Stimulated activated effector memory CD8-positive, alpha-beta T cell treated with anti-CD3 and anti-CD28 coated beads, Interleukin-12 subunit alpha, Interleukin-12 subunit beta, amount 100 ng/mL, for 72 hours (primary cell): ENCODE results near the gene RAVER1.
"Not testable (repeated sequence)": the region's sequence is repeated elsewhere in the genome, so short reads cannot be mapped to it uniquely, and the experiment has no call there.

Experiments used
- ATAC-seq: fragments of 150-1000 bp; cut with Tn5 transposase; 2 replicates; pipeline ENCODE4 v1.10.0; 2021
- DNase-seq, 2 donors: peaks; one replicate each; pipeline ENCODE4 v3.0.0; 2021 to 2022; ENCODE audit warnings: low spot score in 2 of 2
- H3K27ac Mint-ChIP-seq: one replicate; pipeline ENCODE4 v1.8.0; 2022; ENCODE audit warnings: mild to moderate bottlenecking, mixed read lengths
- H3K36me3 Mint-ChIP-seq: one replicate; pipeline ENCODE4 v1.8.0; 2022; ENCODE audit warnings: mild to moderate bottlenecking, mixed read lengths
- H3K4me1 Mint-ChIP-seq: one replicate; pipeline ENCODE4 v1.8.0; 2022; ENCODE audit warnings: mixed read lengths
- H3K4me3 Mint-ChIP-seq: one replicate; pipeline ENCODE4 v1.8.0; 2022; ENCODE audit warnings: mild to moderate bottlenecking, mixed read lengths
- H3K9me3 Mint-ChIP-seq: one replicate; pipeline ENCODE4 v1.8.0; 2022; ENCODE audit warnings: mixed read lengths

The RAVER1 gene

GRCh38 chr19:10362259-10362658 lies 28.9 kb upstream of the RAVER1 start:
- no peak for DNase-seq
- Mint-ChIP-seq H3K36me3 (peaks cover 99% of the 10 kb centered on the region), H3K4me1 (peaks cover 7% of the 10 kb centered on the region), H3K27ac (no peak overlapping the region), H3K4me3 (no peak overlapping the region), H3K9me3 (no peaks in the 10 kb centered on the region)
- ATAC-seq: no peak

GRCh38 chr19:10361569-10362011 lies 28.3 kb upstream of the RAVER1 start:
- Mint-ChIP-seq H3K4me3 (no peak overlapping the region), H3K4me1 (peaks cover 7% of the 10 kb centered on the region)

GRCh38 chr19:10356431-10356830 lies 23.1 kb upstream of the RAVER1 start:
- Mint-ChIP-seq H3K27ac (no peak overlapping the region), H3K4me3 (no peak overlapping the region), H3K4me1 (peaks cover 7% of the 10 kb centered on the region), H3K36me3 (peaks cover 99% of the 10 kb centered on the region), H3K9me3 (no peaks in the 10 kb centered on the region)
- DNase-seq (no peak), ATAC-seq (peak; percentile 29)

More at GRCh38 chr19:10361569-10362011, 28.3 kb upstream of the RAVER1 start:
- H3K27ac Mint-ChIP-seq: peak overlapping the region; percentile 67
- DNase-seq (no peak), ATAC-seq (no peak)
- H3K36me3 Mint-ChIP-seq: peaks cover 99% of the 10 kb centered on the region
- no peaks in the 10 kb centered on the region for H3K9me3 Mint-ChIP-seq

GRCh38 chr19:10353793-10354391 lies 20.6 kb upstream of the RAVER1 start:
- Mint-ChIP-seq H3K36me3 (peaks cover 92% of the 10 kb centered on the region), H3K4me3 (no peak overlapping the region), H3K4me1 (no peaks in the 10 kb centered on the region), H3K9me3 (no peaks in the 10 kb centered on the region), H3K27ac (no peak overlapping the region)
- peak; percentile 63 for ATAC-seq
- peak; percentile 28 to 63 for DNase-seq

GRCh38 chr19:10352764-10353671 lies 19.7 kb upstream of the RAVER1 start:
- DNase-seq (no peak), ATAC-seq (peak; percentile 35)
- Mint-ChIP-seq H3K4me3 (no peak overlapping the region), H3K4me1 (no peaks in the 10 kb centered on the region), H3K9me3 (no peaks in the 10 kb centered on the region), H3K27ac (no peak overlapping the region), H3K36me3 (peaks cover 83% of the 10 kb centered on the region)

GRCh38 chr19:10346509-10346908 lies 13.2 kb upstream of the RAVER1 start:
- Mint-ChIP-seq H3K4me3 (no peak overlapping the region), H3K9me3 (no peaks in the 10 kb centered on the region), H3K36me3 (peaks cover 18% of the 10 kb centered on the region), H3K4me1 (no peaks in the 10 kb centered on the region), H3K27ac (no peak overlapping the region)
- ATAC-seq (no peak), DNase-seq (no peak)

- no peak overlapping the region for H3K27ac Mint-ChIP-seq
- peaks cover under 1% of the 10 kb centered on the region for H3K36me3 Mint-ChIP-seq
- no peak for ATAC-seq
- DNase-seq: no peak
- H3K4me1 Mint-ChIP-seq: peaks cover 8% of the 10 kb centered on the region
- H3K4me3 Mint-ChIP-seq: no peak overlapping the region
- H3K9me3 Mint-ChIP-seq: no peaks in the 10 kb centered on the region
Observed at GRCh38 chr19:10344780-10345179, 11.5 kb upstream of the RAVER1 start.

- ATAC-seq (no peak), DNase-seq (no peak)
- Mint-ChIP-seq H3K27ac (no peak overlapping the region), H3K4me3 (no peak overlapping the region), H3K36me3 (no peaks in the 10 kb centered on the region), H3K4me1 (peaks cover 21% of the 10 kb centered on the region), H3K9me3 (no peaks in the 10 kb centered on the region)
Observed at GRCh38 chr19:10343495-10343894, 10.2 kb upstream of the RAVER1 start.

GRCh38 chr19:10339977-10340376 lies 6.6 kb upstream of the RAVER1 start:
- ATAC-seq: no peak
- Mint-ChIP-seq H3K27ac (peak overlapping the region; percentile 97), H3K4me3 (peak overlapping the region; percentile 79), H3K36me3 (peaks cover 24% of the 10 kb centered on the region), H3K9me3 (no peaks in the 10 kb centered on the region), H3K4me1 (peaks cover 30% of the 10 kb centered on the region)
- DNase-seq: no peak

GRCh38 chr19:10339380-10339960 lies 6.1 kb upstream of the RAVER1 start, which contains the start of gene ICAM3:
ICAM3 (minus strand) TSS chr19:10339624; CDS start chr19:10339614, 10 bp downstream.
- peak within 1 kb of the TSS; percentile 97 for H3K27ac Mint-ChIP-seq
- peaks cover 27% of the 10 kb centered on the region for H3K36me3 Mint-ChIP-seq
- peaks cover 31% of the 10 kb centered on the region for H3K4me1 Mint-ChIP-seq
- DNase-seq: peak; percentile 51 to 85
- ATAC-seq: peak; percentile 93
- H3K4me3 Mint-ChIP-seq: peak within 1 kb of the TSS; percentile 79
- no peaks in the 10 kb centered on the region for H3K9me3 Mint-ChIP-seq

GRCh38 chr19:10338940-10339339 lies 5.6 kb upstream of the RAVER1 start:
- H3K4me1 Mint-ChIP-seq: peaks cover 36% of the 10 kb centered on the region
- DNase-seq: peak in 1 of 2 donors; percentile 58
- peak overlapping the region; percentile 79 for H3K4me3 Mint-ChIP-seq
- ATAC-seq: peak; percentile 20
- no peaks in the 10 kb centered on the region for H3K9me3 Mint-ChIP-seq
- peaks cover 32% of the 10 kb centered on the region for H3K36me3 Mint-ChIP-seq
- H3K27ac Mint-ChIP-seq: peak overlapping the region; percentile 97

GRCh38 chr19:10336725-10337124 lies 3.4 kb upstream of the RAVER1 start:
- Mint-ChIP-seq H3K4me1 (peaks cover 52% of the 10 kb centered on the region), H3K36me3 (peaks cover 54% of the 10 kb centered on the region)
- not testable (repeated sequence) for H3K4me3 Mint-ChIP-seq, ATAC-seq, H3K27ac Mint-ChIP-seq, H3K9me3 Mint-ChIP-seq, DNase-seq

GRCh38 chr19:10335352-10335985 lies 2.1 kb upstream of the RAVER1 start:
- Mint-ChIP-seq H3K9me3 (no peaks in the 10 kb centered on the region), H3K4me1 (peaks cover 47% of the 10 kb centered on the region), H3K4me3 (peak overlapping the region; percentile 93), H3K36me3 (peaks cover 67% of the 10 kb centered on the region), H3K27ac (no peak overlapping the region)
- no peak for ATAC-seq
- no peak for DNase-seq

GRCh38 chr19:10334588-10335351 lies 1.4 kb upstream of the RAVER1 start:
- Mint-ChIP-seq H3K9me3 (no peaks in the 10 kb centered on the region), H3K4me1 (peaks cover 48% of the 10 kb centered on the region), H3K27ac (no peak overlapping the region), H3K4me3 (peak overlapping the region; percentile 93), H3K36me3 (peaks cover 74% of the 10 kb centered on the region)
- ATAC-seq (no peak), DNase-seq (peak; percentile 34 to 65)
